KG1 (cell line): Measurements from ENCODE around the gene NFKBIA.
"Not testable (repeated sequence)": the region's sequence is repeated elsewhere in the genome, so short reads cannot be mapped to it uniquely, and the experiment has no call there.

Experiments
- DNase-seq: peaks from one replicate; lab custom pipeline; 2025; lab: John Stamatoyannopoulos, UW

NFKBIA gene

GRCh38 chr14:35390577-35391387 is 13.8 kb downstream of the NFKBIA start:
- DNase-seq: no peak

- DNase-seq: no peak
These were observed 15.3 kb downstream of the NFKBIA start for GRCh38 chr14:35389315-35389667.

- DNase-seq: no peak
These were observed 15.8 kb downstream of the NFKBIA start for GRCh38 chr14:35388656-35389314.

DNA sequence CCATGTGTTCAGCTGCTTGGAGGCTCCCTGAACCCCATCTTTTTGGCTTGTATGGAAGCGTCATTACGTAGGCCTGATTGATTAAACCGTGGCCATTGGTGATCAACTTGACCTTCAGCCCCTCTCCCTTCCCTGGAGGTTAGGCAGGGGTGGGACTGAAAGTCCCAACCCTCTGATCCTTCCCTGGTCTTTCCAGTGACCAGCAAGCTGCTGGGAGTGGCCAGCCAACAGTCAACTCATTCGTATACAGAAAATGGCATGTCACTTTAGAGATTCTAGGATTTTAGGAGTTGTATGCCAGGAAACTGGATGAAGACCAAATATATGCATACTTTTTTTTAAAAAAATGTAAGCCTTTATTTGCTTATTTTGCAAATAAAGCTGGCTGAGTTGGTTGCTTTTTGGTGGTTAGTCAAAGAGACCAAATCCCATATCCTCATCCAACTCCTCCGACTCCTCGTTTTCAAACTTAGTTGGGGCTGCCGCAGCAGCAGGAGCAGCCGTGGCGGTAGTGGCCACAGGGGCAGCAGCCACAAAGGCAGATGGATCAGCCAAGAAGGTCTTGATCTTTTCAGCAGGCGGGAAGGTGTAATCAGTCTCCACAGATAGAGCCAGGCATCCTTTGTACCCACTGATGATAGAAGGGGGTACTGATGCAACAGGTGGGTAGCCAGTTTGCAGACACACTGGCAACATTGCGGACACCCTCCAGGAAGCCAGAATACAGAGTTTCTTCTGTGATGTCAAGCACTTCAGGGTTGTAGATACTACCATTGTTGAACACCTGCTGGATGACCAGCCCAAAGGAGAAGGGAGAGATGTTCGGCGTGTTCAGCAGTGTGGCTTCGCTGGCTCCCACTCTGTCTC is 16.6 kb downstream of the NFKBIA start:
- DNase-seq: no peak

GRCh38 chr14:35387219-35387618 is 17.3 kb downstream of the NFKBIA start:
- DNase-seq: no peak

DNA sequence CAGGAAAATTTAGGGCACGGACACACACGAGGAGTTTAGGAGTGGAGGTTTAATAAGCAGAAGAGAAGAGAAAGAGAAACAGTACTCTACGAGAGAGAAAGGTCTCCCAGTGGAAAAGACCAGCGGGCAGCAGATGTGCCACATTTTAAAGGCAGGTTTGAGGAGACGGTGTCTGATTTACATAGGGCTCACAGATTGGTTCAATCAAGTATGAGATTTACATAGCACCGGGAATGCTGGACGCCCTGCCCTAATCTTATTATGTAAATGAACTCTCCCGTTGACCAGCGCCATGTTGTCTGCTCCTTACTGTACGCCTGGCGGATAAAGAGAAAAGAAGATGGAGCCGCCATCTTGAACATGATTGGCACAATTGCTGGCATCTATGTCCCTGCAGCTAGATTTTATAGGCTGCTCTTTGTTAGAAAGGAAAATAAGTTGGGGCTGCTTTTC is 17.9 kb downstream of the NFKBIA start:
- no peak for DNase-seq

DNA sequence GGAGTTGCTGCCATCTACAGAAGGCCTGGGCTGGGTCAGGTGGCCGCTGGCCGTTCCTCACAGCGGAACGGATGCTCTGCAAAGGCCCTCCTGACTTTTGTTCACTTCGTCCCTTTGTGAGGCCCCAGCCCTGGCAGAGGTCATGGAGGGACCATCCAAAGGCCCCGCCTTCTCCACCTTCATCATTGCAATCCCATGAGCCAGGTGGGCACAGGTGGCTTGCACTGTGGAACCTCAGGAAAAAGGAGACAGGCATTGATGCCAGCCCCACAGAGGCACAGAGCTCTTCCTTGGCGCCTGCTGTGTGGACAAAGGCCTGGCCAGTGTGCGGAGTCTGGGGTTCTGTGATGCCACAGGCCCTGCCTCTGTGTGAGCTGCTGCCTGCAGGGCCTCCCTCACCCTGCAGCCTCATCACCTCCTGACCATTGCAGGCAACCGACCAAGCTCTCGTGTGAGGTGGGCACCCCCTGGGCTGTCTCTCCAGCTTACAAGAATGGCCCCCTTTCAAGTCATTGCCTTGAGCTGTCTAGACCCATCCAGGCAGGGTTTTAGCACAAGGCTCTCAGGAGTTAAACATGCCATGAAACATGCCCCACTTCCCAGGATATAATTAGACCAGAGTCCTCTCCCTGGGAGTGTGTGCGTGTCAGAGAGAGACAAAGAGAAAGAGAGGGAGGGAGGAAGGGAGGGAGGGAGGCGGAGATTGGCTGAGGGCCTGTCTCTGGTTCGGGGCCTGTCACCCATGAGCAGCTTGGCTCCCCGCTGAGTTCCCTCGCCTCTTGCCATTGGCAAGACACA is 19.3 kb downstream of the NFKBIA start:
- no peak for DNase-seq

GRCh38 chr14:35384455-35385041 is 20.0 kb downstream of the NFKBIA start:
- no peak for DNase-seq

DNA sequence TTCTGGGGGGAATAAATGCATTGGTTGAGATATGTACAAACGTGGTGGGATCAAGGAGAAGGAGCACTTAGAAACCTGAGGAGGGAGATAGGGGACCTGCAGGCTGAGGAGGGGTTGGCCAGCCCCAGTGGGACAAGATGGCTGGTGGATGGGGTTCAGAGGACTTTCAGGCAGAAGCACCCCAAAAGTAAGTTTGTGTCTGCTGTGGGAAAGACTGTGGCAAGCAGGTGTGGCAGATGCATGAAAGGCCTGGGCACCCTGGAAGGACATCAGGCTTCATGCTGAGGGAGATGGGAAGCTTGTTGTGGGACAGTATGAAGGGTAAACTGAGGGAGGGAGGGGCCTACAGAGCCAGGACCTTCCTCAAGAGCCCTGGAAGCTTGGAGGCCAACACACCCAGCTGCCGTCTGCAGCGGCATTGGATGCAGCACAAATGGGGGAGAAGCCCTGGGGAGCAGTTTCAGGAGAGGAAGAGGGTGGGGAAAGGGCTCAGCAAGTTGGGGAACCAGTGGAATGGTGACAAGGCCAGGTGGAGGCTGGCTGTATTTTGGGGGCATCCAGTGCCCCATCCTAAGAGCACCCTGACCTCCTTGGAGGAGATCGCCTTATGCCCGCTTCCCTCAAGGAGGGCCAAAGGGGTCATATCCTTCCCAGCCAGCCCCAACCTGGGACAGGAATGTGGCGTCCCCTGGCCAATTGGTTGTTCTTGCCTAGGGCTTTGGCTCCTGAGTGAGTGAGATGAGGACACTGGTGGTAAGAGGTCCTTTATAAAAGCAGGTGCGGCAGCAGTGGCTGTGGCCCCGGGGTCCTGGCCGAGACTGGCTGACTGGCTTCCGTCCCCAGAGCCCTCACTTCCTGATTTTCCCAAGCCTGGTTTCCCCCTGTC is 20.7 kb downstream of the NFKBIA start:
- DNase-seq: no peak

GRCh38 chr14:35380794-35381193 is 23.8 kb downstream of the NFKBIA start:
- DNase-seq: no peak

DNA sequence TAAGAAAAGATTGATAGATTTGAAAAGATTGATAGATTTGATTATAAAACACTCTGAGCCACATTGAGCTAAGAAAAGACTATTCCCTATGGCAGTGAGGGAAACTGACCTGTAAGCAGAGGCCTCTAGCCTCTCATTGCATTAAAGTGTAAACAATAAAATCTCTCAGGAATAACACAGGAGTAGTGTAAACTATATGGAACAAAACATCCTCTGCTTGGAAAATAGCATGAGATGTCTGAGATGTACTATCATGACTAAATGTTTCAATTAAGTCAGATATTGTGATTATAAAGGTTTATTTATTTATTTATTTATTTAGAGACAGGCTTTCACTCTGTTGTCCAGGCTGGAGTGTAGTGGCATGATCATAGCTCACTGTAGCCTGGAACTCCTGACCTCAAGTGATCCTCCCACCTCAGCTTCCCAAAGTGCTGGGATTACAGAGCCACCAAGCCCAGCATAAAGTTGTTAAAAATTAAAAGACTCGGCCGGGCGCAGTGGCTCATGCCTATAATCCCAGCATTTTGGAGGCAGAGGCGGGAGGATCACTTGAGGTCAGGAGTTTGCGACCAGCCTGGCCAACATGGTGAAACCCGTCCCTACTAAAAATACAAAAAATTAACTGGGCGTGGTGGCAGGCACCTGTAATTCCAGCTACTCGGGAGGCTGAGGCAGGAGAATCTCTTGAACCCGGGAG is 25.2 kb downstream of the NFKBIA start:
- not testable (repeated sequence) for DNase-seq

DNA sequence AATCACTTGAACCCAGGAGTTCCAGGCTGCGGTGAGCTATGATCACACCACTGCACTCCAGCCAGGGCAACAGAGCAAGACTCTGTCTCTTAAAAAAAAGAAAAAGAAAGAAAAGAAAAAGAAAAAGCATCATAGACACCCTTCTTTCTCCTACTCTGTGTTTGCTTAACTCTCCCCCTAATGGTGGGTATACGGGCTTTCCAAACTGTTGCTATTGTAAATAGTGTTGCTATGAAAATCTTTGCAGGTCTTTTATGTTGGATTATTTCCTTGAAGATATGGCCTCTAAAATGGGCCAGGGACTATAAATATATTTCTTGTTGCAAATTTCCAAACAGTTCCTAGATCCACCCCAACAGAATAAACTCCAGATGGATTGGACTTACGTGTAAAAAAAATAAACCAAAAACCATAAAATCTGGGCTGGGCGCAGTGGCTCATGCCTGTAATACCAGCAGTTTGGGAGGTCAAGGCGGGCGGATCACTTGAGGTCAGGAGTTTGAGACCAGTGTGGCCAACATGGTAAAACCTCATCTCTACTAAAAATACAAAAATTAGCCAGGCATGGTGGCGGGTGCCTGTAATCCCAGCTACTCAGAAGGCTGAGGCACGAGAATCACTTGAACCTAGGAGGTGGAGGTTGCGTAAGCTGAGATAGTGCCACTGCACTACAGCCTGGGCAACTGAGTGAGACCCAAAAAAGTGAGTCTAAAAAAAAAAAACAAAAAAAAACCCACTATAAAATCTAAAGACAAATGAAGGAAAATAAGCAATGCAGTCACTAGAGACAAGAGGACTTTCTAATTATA is 25.9 kb downstream of the NFKBIA start:
- DNase-seq: no peak

DNA sequence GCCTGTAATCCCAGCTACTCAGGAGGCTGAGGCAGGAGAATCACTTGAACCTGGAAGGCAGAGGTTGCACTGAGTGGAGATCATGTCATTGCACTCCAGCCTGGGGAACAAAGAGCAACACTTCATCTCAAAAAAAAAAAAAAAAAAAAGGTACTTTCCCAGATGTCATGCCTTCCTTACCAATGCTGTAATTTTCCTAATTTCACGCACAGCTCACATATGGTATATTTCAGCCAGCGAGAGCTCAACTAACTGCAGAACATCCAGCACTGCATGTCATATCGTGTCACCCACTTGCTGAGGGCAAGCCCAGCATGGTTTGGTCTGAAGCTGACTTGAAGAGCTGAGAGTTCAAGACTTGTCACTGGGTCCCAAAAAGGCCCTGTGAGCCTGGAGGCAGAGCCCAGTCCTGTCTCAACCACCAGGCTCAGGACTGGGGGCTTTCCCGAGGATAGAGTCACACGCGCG is 29.0 kb downstream of the NFKBIA start:
- DNase-seq: no peak

DNA sequence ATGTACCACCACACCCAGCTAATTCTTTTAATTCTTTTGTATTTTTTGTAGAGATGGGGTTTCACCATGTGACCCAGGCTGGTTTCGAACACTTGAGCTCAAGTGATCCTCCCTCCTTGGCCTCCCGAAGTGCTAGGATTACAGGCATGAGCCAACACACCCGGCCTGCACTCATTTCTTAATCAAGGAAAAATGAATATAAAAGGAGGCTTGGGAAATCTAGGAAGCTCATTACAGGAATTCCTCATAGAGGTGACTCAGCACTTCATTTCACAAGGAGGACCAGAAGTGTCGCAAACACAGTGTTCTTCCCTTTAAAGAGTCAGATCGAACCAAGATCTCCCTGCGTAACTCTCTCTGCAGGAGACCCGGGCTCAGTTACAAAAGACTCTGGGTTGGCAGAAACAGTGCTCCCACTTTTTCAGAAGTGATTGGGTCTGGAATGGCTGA is 30.3 kb downstream of the NFKBIA start:
- DNase-seq: no peak

- not testable (repeated sequence) for DNase-seq
These were observed 31.3 kb downstream of the NFKBIA start for GRCh38 chr14:35373208-35373607.

- no peak for DNase-seq
These were observed 33.6 kb downstream of the NFKBIA start for GRCh38 chr14:35370969-35371368.

DNA sequence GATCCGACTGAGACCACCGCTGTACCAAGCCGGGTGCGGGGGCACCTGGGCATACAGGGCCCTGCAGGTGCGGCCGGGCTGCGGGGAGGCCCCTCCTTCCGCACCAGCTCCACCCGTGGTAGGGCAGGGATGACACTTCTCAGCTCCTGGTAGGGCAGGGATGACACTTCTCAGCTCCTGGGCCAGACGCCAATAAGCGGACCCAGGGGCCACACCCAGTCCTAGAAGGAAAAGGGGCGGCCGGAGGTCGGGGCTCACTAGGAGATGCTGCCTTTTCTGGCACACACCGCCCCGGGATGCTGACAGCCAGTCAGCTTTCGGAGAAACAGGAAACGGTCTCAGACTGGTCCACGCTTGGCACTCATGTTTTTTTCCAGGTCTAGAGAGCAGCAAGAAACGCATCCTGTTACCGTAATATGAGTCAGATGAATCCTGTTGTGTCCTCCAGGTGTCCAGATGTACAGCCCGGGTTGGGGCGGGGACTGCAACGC is 34.8 kb downstream of the NFKBIA start:
- DNase-seq: no peak

DNA sequence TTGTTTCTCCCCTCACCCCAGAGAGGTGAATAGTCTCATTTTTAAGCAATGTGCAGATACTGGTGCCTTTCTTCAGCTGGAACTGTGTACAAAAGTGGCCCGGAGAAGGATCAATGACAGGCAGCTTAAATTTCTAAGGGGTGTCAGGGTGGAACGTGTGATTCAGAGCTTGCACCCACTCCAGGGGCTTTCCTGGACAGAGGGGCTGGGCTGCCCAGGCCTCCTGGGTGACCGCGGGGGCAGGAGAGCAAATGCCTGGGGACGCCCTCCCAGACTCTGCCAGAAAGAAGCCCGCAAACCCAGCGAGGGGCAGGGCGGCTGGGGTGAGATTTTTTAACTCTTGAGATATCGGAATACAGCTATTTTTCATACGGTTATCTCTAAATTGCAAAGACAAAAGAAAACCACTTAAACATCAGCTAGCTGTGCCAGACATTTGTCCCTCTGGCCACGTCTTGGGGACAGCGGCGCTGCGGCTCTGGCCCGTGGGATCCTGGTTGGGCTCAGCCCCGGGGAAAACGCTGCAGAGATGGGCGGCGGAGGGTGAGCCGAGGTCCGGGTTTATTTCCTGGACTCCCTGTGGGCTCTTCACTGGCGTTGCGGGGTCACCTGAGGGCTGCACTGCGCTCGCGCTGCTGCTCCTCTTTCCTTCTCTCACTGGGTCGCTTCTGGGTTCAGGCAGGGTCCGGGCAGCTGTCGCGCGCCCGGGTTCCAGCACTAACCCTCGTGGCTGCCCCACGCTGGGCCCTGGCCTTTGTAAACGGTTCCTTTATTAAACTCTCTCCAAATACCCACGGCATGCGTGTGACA is 35.8 kb downstream of the NFKBIA start:
- no peak for DNase-seq
